ENCODE data around the gene ZNF519. TPM values are rescaled to one million over a fixed set of nuclear protein-coding genes. Genes with fewer than 3 reads are reported as not detected.

ZNF519 gene
- total and polyA plus RNA-seq, 2 of the 8 experiments (the other 6 are each of a cell fraction or from before 2014, with no cell fraction given): 24.0 to 38.6 TPM

- Histone ChIP-seq H3K18ac (ENCODE audit: extremely low read depth, low read length) (no peak overlapping the region), H3K27me3 (replicated peaks in 1 of 4; ENCODE audit: control insufficient read depth in 3 of 4, extremely low read depth in 1 of 4, insufficient read depth in 3 of 4, low read length in 3 of 4) (no peaks in the 10 kb centered on the region), H3K27ac (ENCODE audit: low read depth, low read length) (no peak overlapping the region), H4K20me1 (replicated peaks in 1 of 2; ENCODE audit: control insufficient read depth in 1 of 2, insufficient read depth in 2 of 2, low read length in 2 of 2) (peaks cover 2 to 4% of the 10 kb centered on the region in 2 experiments), H2BK5ac (ENCODE audit: low read depth, low read length) (no peak overlapping the region), H2BK15ac (ENCODE audit: low read length) (no peak overlapping the region), H3K79me2 (ENCODE audit: control insufficient read depth in 1 of 2, insufficient read depth in 2 of 2, low read length in 2 of 2) (peaks cover 15 to 91% of the 10 kb centered on the region in 2 experiments; a peak in 3 of 4 replicates), H2BK120ac (replicated peaks; ENCODE audit: low read depth, low read length) (no peak overlapping the region), H3K4me3 (ENCODE audit: extremely low read depth in 1 of 4, insufficient read depth in 2 of 4, low read depth in 3 of 4, low read length in 4 of 4) (no peak overlapping the region; a peak in 1 of 8 replicates), H3K23ac (ENCODE audit: insufficient read length) (no peak overlapping the region), H3K9ac (replicated peaks in 1 of 4; ENCODE audit: extremely low read depth in 1 of 4, low read depth in 3 of 4, low read length in 3 of 4) (no peak overlapping the region), H2BK20ac (ENCODE audit: low read length) (no peak overlapping the region), H2AFZ (ENCODE audit: low read length) (no peak overlapping the region), H2BK12ac (ENCODE audit: low read depth, low read length) (no peak overlapping the region), H3K14ac (ENCODE audit: insufficient read length) (no peak overlapping the region), H3K4ac (replicated peaks; ENCODE audit: insufficient read length, low read depth, low read length) (no peak overlapping the region), H3K9me3 (ENCODE audit: insufficient read depth in 2 of 2, low read depth in 1 of 2, low read length in 1 of 2) (no peaks in the 10 kb centered on the region), H3K23me2 (ENCODE audit: low read depth, low read length) (no peaks in the 10 kb centered on the region), H3K56ac (replicated peaks; ENCODE audit: insufficient read length, low read depth, low read length) (no peak overlapping the region), H4K5ac (ENCODE audit: insufficient read length, low read depth, low read length) (no peak overlapping the region), H4K8ac (ENCODE audit: extremely low read depth, insufficient read depth, low read length) (no peak overlapping the region), H2AK5ac (ENCODE audit: low read depth, low read length) (no peak overlapping the region), H3K79me1 (ENCODE audit: low read depth, low read length) (no peaks in the 10 kb centered on the region), H4K91ac (replicated peaks; ENCODE audit: insufficient read length, low read length) (no peak overlapping the region), H3K36me3 (ENCODE audit: control insufficient read depth in 2 of 4, insufficient read depth in 4 of 4, low read length in 3 of 4) (peaks cover 0 to 4% (median 0%) of the 10 kb centered on the region in 4 experiments; a peak in 4 of 8 replicates), H3K4me2 (ENCODE audit: insufficient read depth in 1 of 2, low read depth in 2 of 2, low read length in 2 of 2) (peak overlapping the region; percentile 26 to 48; a peak in 3 of 4 replicates), H3K4me1 (replicated peaks in 1 of 4; ENCODE audit: control insufficient read depth in 3 of 4, insufficient read depth in 4 of 4, low read length in 3 of 4) (peaks cover 0 to 2% (median 0%) of the 10 kb centered on the region in 4 experiments; a peak in 2 of 7 replicates)
- ChIA-PET POLR2A (ENCODE audit: partially characterized antibody) (interaction anchor here (1.0 kb wide), 1 partner anchor 11 kb away, joined by 3 read pairs; no protein-coding TSS in a partner anchor), CTCF (ENCODE audit: partially characterized antibody) (no interaction called here)
- DNase-seq (ENCODE audit: low read depth in 1 of 2, low spot score in 2 of 2) (no peak), FAIRE-seq (no peak)
- WGBS, 2 experiments (ENCODE audit: extremely low coverage in 1 of 2, insufficient coverage in 1 of 2, insufficient read length in 1 of 2, insufficient replicate concordance in 2 of 2, low coverage in 1 of 2, low lambda C conversion rate in 2 of 2, missing lambda C conversion rate in 1 of 2): 40% methylated on average over 2 of the region's 2 CpGs; no CpG with 5 or more reads in 1 of the 2 experiments
- TF ChIP-seq KDM1A (IDR thresholded peaks at IDR 0.05; ENCODE audit: borderline replicate concordance, low read length) (no peak), BRCA1 (IDR thresholded peaks at IDR 0.05; ENCODE audit: low read depth, low read length) (no peak), POU5F1 (IDR thresholded peaks at IDR 0.05; ENCODE audit: low read depth, low read length) (no peak), SAP30 (IDR thresholded peaks at IDR 0.05; ENCODE audit: insufficient read depth, insufficient replicate concordance, low read length) (no peak), HDAC6 (IDR thresholded peaks at IDR 0.05; ENCODE audit: low read depth, low read length) (no peak), EP300 (IDR thresholded peaks at IDR 0.05; ENCODE audit: borderline replicate concordance in 1 of 2, low read depth in 2 of 2, low read length in 2 of 2) (no peak), CEBPB (IDR thresholded peaks at IDR 0.05; ENCODE audit: low read depth, low read length) (no peak), TEAD4 (IDR thresholded peaks at IDR 0.05; ENCODE audit: low read depth, low read length) (no peak), SRF (IDR thresholded peaks at IDR 0.05; ENCODE audit: low read depth, low read length) (no peak), SP2 (IDR thresholded peaks at IDR 0.05; ENCODE audit: low read length) (no peak), JUN (IDR thresholded peaks at IDR 0.05; ENCODE audit: low read depth, low read length) (no peak), ATF3 (IDR thresholded peaks at IDR 0.05; ENCODE audit: insufficient read depth, low read depth, low read length) (no peak), SIN3A (conservative IDR thresholded peaks at IDR 0.05 in 1 of 2, IDR thresholded peaks at IDR 0.05 in 1 of 2; ENCODE audit: low read depth in 1 of 2, low read length in 2 of 2) (no peak), TCF12 (IDR thresholded peaks at IDR 0.05; ENCODE audit: low read depth, low read length) (no peak)
Measured at GRCh38 chr18:14124689-14125088, 7.5 kb downstream of the ZNF519 start.

All from H1 (cell line).